Liver (tissue), 9 donors: ENCODE data around the gene NDUFC2. TPM values are rescaled to one million over a fixed set of nuclear protein-coding genes. Genes with fewer than 3 reads are reported as not detected.

Experiments used
- DNase-seq: peaks from one replicate; pipeline ENCODE4 v3.0.0-alpha.2; 2017; ENCODE audit warnings: low spot score
- H3K27ac ChIP-seq, 2 donors: one replicate each; pipeline ENCODE4 v1.7.0; 2013; ENCODE audit warnings: inconsistent platforms in 2 of 2, low read length in 2 of 2, control low read depth in 1 of 2, low read depth in 1 of 2, mild to moderate bottlenecking in 1 of 2
- H3K27me3 ChIP-seq, 4 donors: one replicate each; pipeline versions ENCODE4 v1.6.1 to v1.7.0; 2013; ENCODE audit warnings: low read length in 3 of 4, inconsistent platforms in 1 of 4, mild to moderate bottlenecking in 1 of 4, moderate library complexity in 1 of 4; ENCODE audit not compliant: control insufficient read depth in 4 of 4, insufficient read depth in 4 of 4
- H3K36me3 ChIP-seq, 4 donors: one replicate each; pipeline versions ENCODE4 v1.6.1 to v1.7.0; 2013; ENCODE audit warnings: low read length in 3 of 4, mild to moderate bottlenecking in 3 of 4, low read depth in 1 of 4, moderate library complexity in 1 of 4; ENCODE audit not compliant: control insufficient read depth in 4 of 4, insufficient read depth in 3 of 4
- H3K4me1 ChIP-seq, 4 donors: one replicate each; pipeline versions ENCODE4 v1.6.1 to v1.7.0; 2013; ENCODE audit warnings: low read length in 3 of 4, mild to moderate bottlenecking in 3 of 4, moderate library complexity in 1 of 4; ENCODE audit not compliant: control insufficient read depth in 4 of 4, insufficient read depth in 4 of 4
- H3K4me3 ChIP-seq, 3 donors: one replicate each; pipeline versions ENCODE4 v1.6.1 to v1.7.0; 2013; ENCODE audit warnings: low read length in 3 of 3, control low read depth in 1 of 3, low read depth in 1 of 3, mild to moderate bottlenecking in 1 of 3
- H3K9ac ChIP-seq, 2 donors: one replicate each; pipeline ENCODE4 v1.7.0; 2013; ENCODE audit warnings: low read length in 2 of 2, mild to moderate bottlenecking in 2 of 2, moderate library complexity in 2 of 2, control low read depth in 1 of 2, low read depth in 1 of 2
- H3K9me3 ChIP-seq, 4 donors: one replicate each; pipeline versions ENCODE4 v1.6.1 to v1.7.0; 2013; ENCODE audit warnings: low read length in 3 of 4; ENCODE audit not compliant: control insufficient read depth in 4 of 4
- ATF3 ChIP-seq: IDR thresholded peaks from 2 replicates; pipeline ENCODE4 v1.6.1; 2016; ENCODE audit warnings: antibody characterized with exemption
- CTCF ChIP-seq: fragments of 150-350 bp; IDR thresholded peaks from 2 replicates; pipeline ENCODE4 v1.5.1; 2017; ENCODE audit warnings: improper control_type of control experiment, low read depth, low read length; ENCODE audit not compliant: missing input control
- EGR1 ChIP-seq, 2 donors: IDR thresholded peaks; 2 replicates each; pipeline ENCODE4 v1.6.1; 2016 to 2018; ENCODE audit warnings: antibody characterized with exemption in 2 of 2, low read depth in 2 of 2
- FOXA1 ChIP-seq: IDR thresholded peaks from 2 replicates; pipeline ENCODE4 v1.6.1; 2016; ENCODE audit warnings: antibody characterized with exemption
- FOXA2 ChIP-seq: IDR thresholded peaks from 2 replicates; pipeline ENCODE4 v1.6.1; 2016; ENCODE audit warnings: antibody characterized with exemption
- GABPA ChIP-seq, 2 donors: IDR thresholded peaks in 1 of 2; conservative IDR thresholded peaks in 1 of 2; 2 replicates each; pipeline ENCODE4 v1.6.1; 2016; ENCODE audit warnings: antibody characterized with exemption in 2 of 2, mild to moderate bottlenecking in 1 of 2, moderate library complexity in 1 of 2
- HNF4A ChIP-seq, 2 donors: conservative IDR thresholded peaks; 2 replicates each; pipeline ENCODE4 v1.6.1; 2016; ENCODE audit warnings: antibody characterized with exemption in 2 of 2, mild to moderate bottlenecking in 2 of 2
- JUND ChIP-seq, 2 donors: IDR thresholded peaks; 2 replicates each; pipeline ENCODE4 v1.6.1; 2016; ENCODE audit warnings: antibody characterized with exemption in 2 of 2
- MAX ChIP-seq: IDR thresholded peaks from 2 replicates; pipeline ENCODE4 v1.6.1; 2016; ENCODE audit warnings: antibody characterized with exemption
- NR2F2 ChIP-seq: IDR thresholded peaks from 2 replicates; pipeline ENCODE4 v1.6.1; 2016; ENCODE audit warnings: antibody characterized with exemption
- RAD21 ChIP-seq, 2 donors: IDR thresholded peaks; 2 replicates each; pipeline ENCODE4 v1.6.1; 2016; ENCODE audit warnings: antibody characterized with exemption in 2 of 2, mild to moderate bottlenecking in 2 of 2
- RXRA ChIP-seq, 2 donors: IDR thresholded peaks; 2 replicates each; pipeline ENCODE4 v1.6.1; 2017 to 2018; ENCODE audit warnings: antibody characterized with exemption in 2 of 2, mild to moderate bottlenecking in 1 of 2
- SP1 ChIP-seq: IDR thresholded peaks from 2 replicates; pipeline ENCODE4 v1.6.1; 2018; ENCODE audit warnings: antibody characterized with exemption, mild to moderate bottlenecking
- TAF1 ChIP-seq: conservative IDR thresholded peaks from 2 replicates; pipeline ENCODE4 v1.6.1; 2016; ENCODE audit warnings: antibody characterized with exemption, mild to moderate bottlenecking
- YY1 ChIP-seq: IDR thresholded peaks from 2 replicates; pipeline ENCODE4 v1.6.1; 2016; ENCODE audit warnings: antibody characterized with exemption, mild to moderate bottlenecking
- ZBTB33 ChIP-seq: IDR thresholded peaks from 2 replicates; pipeline ENCODE4 v1.6.1; 2016; ENCODE audit warnings: antibody characterized with exemption
- WGBS: extraction: QIAGEN DNeasy Blood & Tissue Kit; methylation state at CpG from one replicate; pipeline ENCODE4 v1.1.7; 2013; 5-methylcytosine and 5-hydroxymethylcytosine counted together
- polyA plus RNA-seq, 2 donors: library from polyadenylated mRNA; stranded (reverse) in 1 of 2; unstranded in 1 of 2; fragments of 200-250 nt in 1 of 2; fragments of >200 nt in 1 of 2; fragmentation: Nextera tagmentation in 1 of 2; extraction: Ambion mirVana in 1 of 2; gene quantifications; one replicate each; pipeline versions ENCODE4 v1.2.1 to v1.2.3, GENCODE V29; 2013 to 2015
- total RNA-seq, 2 donors: library from RNA; depleted of rRNA; stranded (reverse); fragments of >200 nt; gene quantifications; one replicate each; pipeline ENCODE4 v1.2.3, GENCODE V29; 2014
- donor health status: healthy.
- donor health status: healthy.
- donor health status: healthy.
- donor health status: healthy.
- donor health status: healthy.

Gene NDUFC2
- total and polyA plus RNA-seq, 4 donors: 86.9 to 783 (median 199) TPM

GRCh38 chr11:78070621-78071020, 9.0 kb downstream of the NDUFC2 start:
- WGBS: 62% methylated on average over 2 of the region's 2 CpGs
- Histone ChIP-seq H3K36me3 (peaks cover 5 to 27% (median 16%) of the 10 kb centered on the region in 4 donors), H3K4me3 (no peak overlapping the region), H3K27ac (no peak overlapping the region), H3K4me1 (peaks cover 2 to 27% (median 7%) of the 10 kb centered on the region in 4 donors), H3K27me3 (no peaks in the 10 kb centered on the region), H3K9me3 (no peaks in the 10 kb centered on the region), H3K9ac (no peak overlapping the region)
- TF ChIP-seq JUND (IDR thresholded peaks at IDR 0.05) (no peak), TAF1 (no peak), FOXA1 (no peak), ZBTB33 (no peak), NR2F2 (no peak), FOXA2 (no peak), ATF3 (no peak), CTCF (no peak), EGR1 (IDR thresholded peaks at IDR 0.05; ENCODE audit: low read depth in 2 of 2) (no peak), SP1 (no peak), YY1 (no peak), MAX (no peak), RXRA (IDR thresholded peaks at IDR 0.05) (no peak), GABPA (IDR thresholded peaks at IDR 0.05 in 1 of 2, conservative IDR thresholded peaks at IDR 0.05 in 1 of 2) (no peak), HNF4A (conservative IDR thresholded peaks at IDR 0.05) (no peak), RAD21 (IDR thresholded peaks at IDR 0.05) (no peak)
- DNase-seq: no peak

- Histone ChIP-seq H3K9ac (no peak overlapping the region), H3K4me3 (no peak overlapping the region), H3K36me3 (peaks cover 5 to 27% (median 16%) of the 10 kb centered on the region in 4 donors), H3K9me3 (no peaks in the 10 kb centered on the region), H3K4me1 (peaks cover 0 to 24% (median 7%) of the 10 kb centered on the region in 4 donors), H3K27ac (peak overlapping the region; percentile 9 to 20), H3K27me3 (no peaks in the 10 kb centered on the region)
- peak; percentile 29 for TF ChIP-seq SP1
- TF ChIP-seq RXRA (IDR thresholded peaks at IDR 0.05): peak in 1 of 2 donors; percentile 14
- no peak for TF ChIP-seq GABPA (IDR thresholded peaks at IDR 0.05 in 1 of 2, conservative IDR thresholded peaks at IDR 0.05 in 1 of 2)
- peak in 1 of 2 donors; percentile 14 for TF ChIP-seq RAD21 (IDR thresholded peaks at IDR 0.05)
- TF ChIP-seq HNF4A (conservative IDR thresholded peaks at IDR 0.05): peak in 1 of 2 donors; percentile 10
- no peak for TF ChIP-seq ZBTB33
- TF ChIP-seq EGR1 (IDR thresholded peaks at IDR 0.05; ENCODE audit: low read depth in 2 of 2): no peak
- 38% methylated on average over 2 of the region's 2 CpGs for WGBS
- no peak for DNase-seq
Observed at GRCh38 chr11:78069465-78069864, 10.2 kb downstream of the NDUFC2 start.
